Measurements from ENCODE around the gene CST6. TPM values are rescaled to one million over a fixed set of nuclear protein-coding genes. Genes with fewer than 3 reads are reported as not detected.

The CST6 gene
- total RNA-seq, 4 donors from 2014 or later: not detected

DNA sequence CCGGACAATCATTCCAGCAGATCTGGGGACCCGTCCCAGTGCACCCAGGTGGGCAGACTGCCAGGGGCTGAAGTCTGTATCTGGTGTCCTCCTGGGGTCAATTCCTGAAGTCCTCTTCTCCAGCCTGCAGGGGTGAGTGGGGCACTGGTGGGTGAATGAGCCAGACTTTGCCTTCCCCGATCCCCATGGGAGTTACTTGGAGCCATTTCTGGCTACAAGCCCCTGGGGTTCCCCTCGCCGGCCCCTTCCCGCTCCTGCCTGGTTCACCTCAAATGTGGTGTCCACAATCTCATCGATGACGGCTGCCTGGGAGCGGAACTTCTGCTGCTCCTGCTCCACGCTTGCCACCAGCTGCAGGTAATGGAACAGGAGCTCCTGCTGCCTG, 5.0 kb downstream of the CST6 start:
- TF ChIP-seq POLR2AphosphoS5 (IDR thresholded peaks at IDR 0.05): no peak
- no peak for TF ChIP-seq POLR2A (IDR thresholded peaks at IDR 0.05)
- no peak for TF ChIP-seq EP300 (IDR thresholded peaks at IDR 0.05; ENCODE audit: low read depth)
- TF ChIP-seq, protein P1, sequence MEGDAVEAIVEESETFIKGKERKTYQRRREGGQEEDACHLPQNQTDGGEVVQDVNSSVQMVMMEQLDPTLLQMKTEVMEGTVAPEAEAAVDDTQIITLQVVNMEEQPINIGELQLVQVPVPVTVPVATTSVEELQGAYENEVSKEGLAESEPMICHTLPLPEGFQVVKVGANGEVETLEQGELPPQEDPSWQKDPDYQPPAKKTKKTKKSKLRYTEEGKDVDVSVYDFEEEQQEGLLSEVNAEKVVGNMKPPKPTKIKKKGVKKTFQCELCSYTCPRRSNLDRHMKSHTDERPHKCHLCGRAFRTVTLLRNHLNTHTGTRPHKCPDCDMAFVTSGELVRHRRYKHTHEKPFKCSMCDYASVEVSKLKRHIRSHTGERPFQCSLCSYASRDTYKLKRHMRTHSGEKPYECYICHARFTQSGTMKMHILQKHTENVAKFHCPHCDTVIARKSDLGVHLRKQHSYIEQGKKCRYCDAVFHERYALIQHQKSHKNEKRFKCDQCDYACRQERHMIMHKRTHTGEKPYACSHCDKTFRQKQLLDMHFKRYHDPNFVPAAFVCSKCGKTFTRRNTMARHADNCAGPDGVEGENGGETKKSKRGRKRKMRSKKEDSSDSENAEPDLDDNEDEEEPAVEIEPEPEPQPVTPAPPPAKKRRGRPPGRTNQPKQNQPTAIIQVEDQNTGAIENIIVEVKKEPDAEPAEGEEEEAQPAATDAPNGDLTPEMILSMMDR (IDR thresholded peaks at IDR 0.05): no peak
- 85% methylated on average over 10 of the region's 10 CpGs; no CpG with 5 or more reads in 1 of the 2 donors for WGBS, 2 donors (ENCODE audit: low coverage in 1 of 2)
- no peaks in the 10 kb centered on the region for H3K9me3 ChIP-seq

DNA sequence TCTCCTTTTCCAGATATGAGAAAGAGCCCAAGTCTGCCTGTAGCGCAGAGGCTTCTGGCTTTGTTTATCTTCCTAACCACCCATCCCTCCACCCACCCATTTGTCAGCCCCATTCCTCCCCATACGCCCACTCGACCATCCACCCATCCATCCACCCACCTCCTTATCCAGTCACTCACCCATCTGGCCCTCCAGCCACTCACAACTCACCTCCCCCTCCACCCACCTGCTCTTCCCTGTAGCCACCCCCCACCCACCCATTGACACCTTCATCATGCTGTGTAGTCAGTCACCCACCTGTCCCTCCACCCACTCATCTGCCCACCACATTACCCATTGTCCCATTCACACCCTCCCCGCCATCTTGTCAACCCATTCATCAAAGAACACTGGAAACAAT, 5.5 kb downstream of the CST6 start:
- Histone ChIP-seq H3K27me3 (peaks cover 18% of the 10 kb centered on the region), H3K9me3 (no peaks in the 10 kb centered on the region), H3K27ac (no peak overlapping the region), H3K4me3 (no peak overlapping the region), H3K4me1 (peaks cover 0 to 3% (median 2%) of the 10 kb centered on the region in 4 donors), H3K36me3 (no peaks in the 10 kb centered on the region)
- TF ChIP-seq POLR2AphosphoS5 (IDR thresholded peaks at IDR 0.05) (no peak), EP300 (IDR thresholded peaks at IDR 0.05; ENCODE audit: low read depth) (no peak), POLR2A (IDR thresholded peaks at IDR 0.05) (no peak)
- TF ChIP-seq, protein P1 (IDR thresholded peaks at IDR 0.05): no peak
- intact Hi-C loops (cut with DNase I; ENCODE audit: low total_unique reads) (no loop called here), in situ Hi-C loops (cut with MboI; ENCODE audit: low pct_ligation_motif_present in 1 of 4, low pct_unique_long_range_greater_than_20kb in 1 of 4, low sequenced_read_pairs in 3 of 4) (no loop called here)
- no peak for DNase-seq
- 78 to 83% methylated on average over 3 to 4 of the region's 4 CpGs for WGBS, 2 donors (ENCODE audit: low coverage in 1 of 2)

More for the DNA sequence above, 5.0 kb downstream of the CST6 start:
- Histone ChIP-seq H3K4me3 (no peak overlapping the region), H3K36me3 (no peaks in the 10 kb centered on the region), H3K27me3 (peaks cover 23% of the 10 kb centered on the region), H3K27ac (no peak overlapping the region), H3K4me1 (peaks cover 0 to 4% (median 3%) of the 10 kb centered on the region in 4 donors)
- in situ Hi-C loops (cut with MboI; ENCODE audit: low pct_ligation_motif_present in 1 of 4, low pct_unique_long_range_greater_than_20kb in 1 of 4, low sequenced_read_pairs in 3 of 4): no loop called here
- no peak for DNase-seq
- intact Hi-C loops (cut with DNase I; ENCODE audit: low total_unique reads): no loop called here

DNA sequence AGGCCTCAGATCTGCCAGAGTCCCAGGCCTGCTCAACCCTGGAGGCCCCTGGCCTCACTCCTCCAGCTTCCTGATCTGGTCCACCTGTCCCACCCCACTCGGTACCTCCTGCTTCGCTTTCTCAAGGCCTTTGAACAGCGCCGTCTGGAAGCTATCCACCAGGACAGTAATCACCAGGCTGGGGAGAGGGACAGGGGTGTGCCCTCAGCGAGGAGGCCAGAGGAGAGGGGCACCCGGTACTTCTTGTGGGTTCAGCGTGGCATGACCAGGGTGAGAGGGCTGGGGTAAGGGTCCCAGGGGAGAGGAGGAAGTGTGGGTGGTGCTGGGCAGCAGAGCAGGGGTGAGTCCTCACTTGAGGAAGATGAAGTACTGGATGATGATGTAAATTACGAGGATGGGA, 8.4 kb downstream of the CST6 start:
- H3K4me3 ChIP-seq: no peak overlapping the region
- WGBS, 2 donors (ENCODE audit: low coverage in 1 of 2): 60 to 75% methylated on average over 3 to 8 of the region's 8 CpGs
- TF ChIP-seq POLR2A (IDR thresholded peaks at IDR 0.05): no peak
- no peak for TF ChIP-seq POLR2AphosphoS5 (IDR thresholded peaks at IDR 0.05)
- TF ChIP-seq, protein P1 (IDR thresholded peaks at IDR 0.05): no peak
- no peak for TF ChIP-seq EP300 (IDR thresholded peaks at IDR 0.05; ENCODE audit: low read depth)
- H3K36me3 ChIP-seq: no peaks in the 10 kb centered on the region
- intact Hi-C loops (cut with DNase I; ENCODE audit: low total_unique reads) (no loop called here), in situ Hi-C loops (cut with MboI; ENCODE audit: low pct_ligation_motif_present in 1 of 4, low pct_unique_long_range_greater_than_20kb in 1 of 4, low sequenced_read_pairs in 3 of 4) (no loop called here)
- H3K27ac ChIP-seq: no peak overlapping the region
- H3K4me1 ChIP-seq: peaks cover 0 to 6% (median 6%) of the 10 kb centered on the region in 4 donors
- no peak for DNase-seq
- peaks cover 11% of the 10 kb centered on the region for H3K27me3 ChIP-seq
- no peaks in the 10 kb centered on the region for H3K9me3 ChIP-seq

DNA sequence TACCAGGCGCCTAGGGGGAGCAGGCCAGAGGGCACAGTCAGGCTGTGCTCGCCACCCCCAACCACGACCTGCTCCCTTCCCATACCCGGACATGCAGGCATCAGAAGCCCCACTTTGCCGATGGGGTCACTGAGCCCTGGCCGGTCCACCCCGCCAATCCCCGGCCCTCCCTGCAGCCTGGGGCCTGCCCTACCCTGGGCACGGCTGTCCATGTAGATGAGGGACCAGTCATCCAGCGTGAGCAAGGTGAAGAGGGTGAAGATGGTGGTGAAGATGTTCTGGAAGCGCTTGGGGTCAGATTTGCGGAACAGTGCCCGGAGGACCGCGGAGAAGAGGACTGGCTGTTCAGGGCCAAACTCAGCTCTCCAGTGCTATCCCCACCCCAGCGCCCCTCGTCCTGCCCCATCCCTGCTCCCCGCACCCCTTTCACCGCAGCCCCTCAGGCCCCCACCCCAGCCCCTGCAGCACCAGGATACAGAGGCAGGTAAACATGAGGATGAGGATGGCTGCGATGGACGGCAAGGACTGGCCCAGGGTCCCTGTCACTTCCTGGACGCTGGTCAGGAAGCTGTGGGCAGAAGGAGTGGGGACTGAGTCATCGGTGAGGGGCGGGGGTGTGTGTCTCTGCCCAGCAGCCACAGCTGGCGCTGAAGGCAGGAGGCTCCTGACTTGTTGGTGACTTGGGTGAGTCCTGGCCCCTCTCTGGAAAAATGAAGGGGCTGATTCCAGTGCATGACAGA, 9.0 kb downstream of the CST6 start:
- no peaks in the 10 kb centered on the region for H3K9me3 ChIP-seq
- TF ChIP-seq, protein P1 (IDR thresholded peaks at IDR 0.05): no peak
- TF ChIP-seq POLR2A (IDR thresholded peaks at IDR 0.05): no peak
- TF ChIP-seq POLR2AphosphoS5 (IDR thresholded peaks at IDR 0.05): no peak
- no peak overlapping the region for H3K4me3 ChIP-seq
- no peaks in the 10 kb centered on the region for H3K36me3 ChIP-seq
- peak; percentile 29 for DNase-seq
- WGBS, 2 donors (ENCODE audit: low coverage in 1 of 2): 78 to 87% methylated on average over 3 to 25 of the region's 25 CpGs
- H3K4me1 ChIP-seq: peaks cover 0 to 6% (median 6%) of the 10 kb centered on the region in 4 donors
- H3K27me3 ChIP-seq: peaks cover 11% of the 10 kb centered on the region
- in situ Hi-C loops (cut with MboI; ENCODE audit: low pct_ligation_motif_present in 1 of 4, low pct_unique_long_range_greater_than_20kb in 1 of 4, low sequenced_read_pairs in 3 of 4) (no loop called here), intact Hi-C loops (cut with DNase I; ENCODE audit: low total_unique reads) (no loop called here)
- H3K27ac ChIP-seq: no peak overlapping the region

Data from transverse colon (tissue), 4 donors.